HG02571 (cell line): ENCODE data around the gene TBX15.

Experiments used
- ATAC-seq: cut with Tn5 transposase; IDR thresholded peaks from one replicate; pipeline ENCODE4 v1.9.1; 2021; ENCODE audit warnings: mild to moderate bottlenecking, moderate library complexity; ENCODE audit not compliant: unreplicated experiment

The TBX15 gene

DNA sequence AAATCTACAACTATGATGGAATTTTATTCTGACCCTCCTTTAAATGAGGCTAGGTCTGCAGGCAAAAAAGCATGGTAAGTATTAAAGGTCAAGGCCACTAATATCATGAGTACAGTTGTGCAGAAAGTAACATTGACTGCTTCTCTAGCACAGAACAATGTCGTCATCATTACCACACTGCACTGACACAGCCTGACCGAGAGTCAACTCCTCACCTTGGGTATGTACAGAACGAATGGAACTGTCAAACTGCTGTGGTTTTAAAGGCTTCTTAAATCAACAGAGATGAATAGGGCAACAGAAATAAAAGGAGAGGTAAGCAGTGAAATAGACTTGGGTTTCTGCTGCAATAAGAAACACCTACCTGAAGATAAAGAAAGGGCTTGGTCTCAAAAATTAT is 88.8 kb downstream of the TBX15 start:
- ATAC-seq = no peak

DNA sequence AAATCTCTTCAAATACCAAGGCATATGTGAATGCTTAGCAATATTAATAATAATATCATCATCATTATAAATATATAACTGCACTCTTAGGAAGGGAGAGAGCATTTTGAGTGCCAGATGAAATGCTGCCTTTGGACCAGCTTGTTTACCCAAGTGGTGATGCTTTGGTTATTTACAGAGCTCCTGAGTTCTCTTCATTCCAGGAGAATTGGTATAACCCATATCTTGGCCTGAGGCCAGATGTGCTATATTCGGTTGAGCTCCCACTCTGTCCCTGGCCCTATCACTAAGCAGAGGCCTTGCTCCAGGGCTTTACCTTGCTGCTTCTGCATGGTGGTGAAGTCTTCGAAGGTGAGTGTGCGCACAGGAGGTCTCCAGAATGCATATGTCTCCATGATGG is 89.4 kb downstream of the TBX15 start:
- ATAC-seq = no peak

DNA sequence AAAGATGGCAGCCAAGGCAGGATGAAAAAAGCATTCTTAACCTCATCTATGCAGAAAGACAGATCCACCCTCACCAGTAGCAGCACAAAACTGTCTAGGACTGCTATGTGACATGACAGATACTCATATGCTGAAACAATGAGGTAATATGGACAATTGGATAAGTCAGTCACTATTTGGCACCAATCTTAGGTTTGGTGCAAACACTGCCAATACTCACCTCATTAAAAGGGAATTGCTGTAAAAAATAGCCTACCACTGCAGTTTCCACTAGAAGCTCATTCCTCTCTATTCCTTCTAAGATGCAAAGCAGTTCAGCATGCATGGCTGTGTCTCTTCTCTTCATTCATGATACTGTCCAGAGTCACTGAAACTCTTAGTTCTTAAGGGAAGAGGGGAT is 91.7 kb downstream of the TBX15 start:
- ATAC-seq = no peak

DNA sequence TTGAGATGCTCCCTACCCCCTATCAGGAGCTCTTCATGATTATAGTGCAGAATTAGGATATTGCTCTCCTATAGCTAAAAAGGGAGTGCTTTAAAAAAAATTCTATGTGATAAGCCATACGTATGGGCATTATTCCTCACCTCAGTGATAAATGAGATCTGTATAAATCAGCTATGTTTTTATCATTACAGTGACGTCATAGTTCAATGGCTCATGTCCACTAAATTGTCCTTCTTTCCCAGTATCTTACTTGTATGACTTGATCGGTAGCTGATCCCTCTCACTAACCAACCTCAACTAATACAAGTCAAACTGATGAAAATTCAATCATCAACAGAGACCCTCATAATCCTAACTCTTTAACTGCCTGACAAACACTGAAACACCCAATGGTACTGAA is 93.3 kb downstream of the TBX15 start:
- ATAC-seq = no peak

DNA sequence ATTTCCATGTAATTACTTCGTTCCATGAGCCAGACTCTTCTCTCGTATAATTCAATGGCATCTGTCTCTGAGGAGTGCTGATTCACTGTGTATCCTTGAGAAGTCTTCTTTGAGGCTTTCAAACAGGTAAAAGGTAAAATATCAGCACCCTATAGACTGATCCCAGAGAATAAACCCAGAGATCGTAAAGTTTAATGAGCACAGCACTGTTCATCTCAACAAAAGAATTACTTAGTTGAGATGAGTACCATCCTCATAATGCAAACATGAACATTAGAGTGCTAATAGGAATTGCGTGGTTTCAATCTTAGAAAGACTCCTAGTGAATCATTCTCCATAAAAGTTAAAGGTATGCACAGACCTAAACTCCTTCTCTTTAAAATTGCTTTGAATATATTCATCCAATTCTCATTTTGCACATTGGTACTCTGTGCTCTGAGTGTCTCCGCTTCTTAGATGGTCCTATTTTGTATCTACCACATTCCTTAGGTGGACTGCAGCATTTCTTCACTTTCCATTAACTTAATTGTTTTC is 97.2 kb downstream of the TBX15 start:
- ATAC-seq = no peak

DNA sequence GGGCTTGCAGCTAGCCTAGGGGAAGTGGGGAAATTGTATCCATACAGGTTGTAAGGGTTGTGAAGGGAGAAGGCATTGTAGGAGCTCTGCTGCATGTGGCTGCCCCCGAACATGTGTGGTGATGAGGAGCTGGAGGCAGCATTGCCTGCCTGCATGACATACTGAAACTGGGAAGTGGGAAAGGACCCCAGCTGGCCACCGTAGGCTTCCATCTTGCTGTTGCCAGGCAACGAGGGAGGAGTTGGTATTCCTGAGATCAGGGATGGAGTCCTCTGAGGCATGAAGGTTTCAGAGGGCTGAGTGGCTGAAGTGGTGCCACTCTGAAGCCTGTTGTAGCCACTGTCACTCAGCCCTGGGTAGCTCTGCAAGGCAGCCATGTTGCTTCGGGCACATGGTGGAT is 103.2 kb downstream of the TBX15 start:
- no peak for ATAC-seq

DNA sequence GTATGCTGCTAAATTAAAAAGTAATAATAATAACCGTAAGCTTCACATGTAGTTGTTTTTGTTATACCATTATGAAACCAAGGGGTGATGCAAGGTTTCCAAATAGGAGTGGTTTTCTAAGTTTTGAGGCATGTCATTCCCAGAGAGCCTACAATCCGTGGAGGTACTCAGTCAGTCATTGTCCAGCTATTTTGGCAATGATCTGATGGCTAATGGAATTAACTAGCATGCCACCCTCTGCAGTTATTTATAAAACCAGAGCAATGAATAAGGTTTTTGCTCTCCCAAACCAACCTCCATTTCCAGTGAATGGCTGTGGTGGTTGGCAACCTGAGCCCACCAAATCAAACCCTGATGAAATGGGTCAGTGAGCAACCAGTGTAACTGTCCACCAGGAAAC is 106.4 kb downstream of the TBX15 start:
- no peak for ATAC-seq

DNA sequence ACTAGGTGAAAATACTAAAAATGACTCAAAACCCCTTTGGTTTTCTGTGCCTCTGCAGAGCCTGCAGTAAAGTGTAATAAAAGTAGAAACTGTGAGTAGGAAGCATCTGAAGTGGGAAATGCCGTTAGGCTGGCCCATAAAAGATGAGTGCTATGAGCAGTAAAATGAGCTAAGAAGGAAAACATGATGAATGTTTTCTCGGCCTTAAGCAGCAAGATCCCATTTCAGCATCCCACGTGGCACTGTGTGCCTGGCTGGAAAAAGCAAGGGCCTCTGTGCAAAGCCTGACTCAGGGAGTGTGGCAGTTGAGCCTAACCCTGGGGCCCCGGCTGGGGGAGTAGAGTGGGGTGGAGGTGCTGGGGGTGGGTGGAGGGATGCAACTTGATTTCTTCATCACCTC is 109.5 kb downstream of the TBX15 start:
- no peak for ATAC-seq

DNA sequence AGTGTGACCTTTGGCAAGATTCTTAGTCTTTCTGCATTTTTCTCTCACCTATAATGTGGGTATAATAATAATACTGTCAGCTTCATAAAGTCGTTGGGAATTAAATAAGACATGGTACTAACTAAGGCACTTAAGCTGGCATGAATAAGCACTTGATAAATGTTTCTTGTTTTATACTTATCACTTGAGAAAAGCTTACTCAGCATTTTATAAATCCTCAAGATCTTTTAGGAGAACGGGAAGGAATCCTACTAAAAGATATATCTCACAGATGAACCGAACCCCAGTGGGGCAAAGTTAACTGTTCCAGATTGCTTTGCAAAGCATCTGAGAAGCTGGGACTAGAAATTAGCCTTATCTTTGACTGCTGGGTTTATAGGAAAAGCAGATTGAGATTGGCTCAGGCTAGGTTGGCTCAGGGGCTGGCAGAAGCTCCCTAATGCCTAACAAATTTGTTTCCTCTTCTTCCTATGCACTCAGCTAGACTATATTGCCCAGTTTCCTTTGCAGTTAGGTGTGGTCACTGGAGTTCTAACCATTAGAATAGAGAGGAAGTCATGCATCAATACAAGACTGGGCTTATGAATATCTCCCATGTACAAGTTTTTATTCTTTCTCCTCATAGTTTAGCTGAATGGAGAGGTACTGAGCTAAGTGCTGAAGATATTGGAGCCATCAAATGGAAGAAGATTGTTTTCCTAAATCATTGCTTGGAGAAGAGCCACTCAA is 110.3 kb downstream of the TBX15 start:
- ATAC-seq = no peak

DNA sequence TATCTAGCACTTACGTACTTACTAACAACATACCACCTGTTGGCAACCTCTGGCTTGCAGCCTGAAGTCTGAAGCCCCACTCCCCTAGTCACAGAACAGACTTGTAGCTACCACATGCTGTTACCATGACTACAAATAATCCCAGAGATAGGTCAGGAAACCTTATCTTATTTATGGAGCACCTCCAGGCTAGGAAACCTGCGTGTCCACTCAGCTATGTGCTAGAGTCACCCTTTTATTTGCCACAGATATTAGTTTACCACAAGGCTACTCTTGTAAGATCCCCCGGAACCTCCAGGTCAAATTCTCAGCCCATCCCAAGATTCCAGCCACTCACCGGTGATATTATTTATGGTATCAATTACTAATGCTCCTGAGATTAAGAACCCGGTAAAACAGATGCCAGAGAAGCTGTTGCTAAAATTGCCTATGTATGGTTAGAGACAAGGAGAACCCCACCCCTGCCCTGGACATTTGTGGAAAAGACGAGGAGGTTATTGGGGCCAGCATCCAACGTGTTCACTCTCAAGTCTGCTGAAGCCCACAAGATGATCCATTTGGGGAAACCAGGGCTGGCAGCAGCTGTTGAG is 116.5 kb downstream of the TBX15 start:
- no peak for ATAC-seq

GRCh38 chr1:118868387-118868786 is 119.8 kb downstream of the TBX15 start:
- ATAC-seq = no peak

DNA sequence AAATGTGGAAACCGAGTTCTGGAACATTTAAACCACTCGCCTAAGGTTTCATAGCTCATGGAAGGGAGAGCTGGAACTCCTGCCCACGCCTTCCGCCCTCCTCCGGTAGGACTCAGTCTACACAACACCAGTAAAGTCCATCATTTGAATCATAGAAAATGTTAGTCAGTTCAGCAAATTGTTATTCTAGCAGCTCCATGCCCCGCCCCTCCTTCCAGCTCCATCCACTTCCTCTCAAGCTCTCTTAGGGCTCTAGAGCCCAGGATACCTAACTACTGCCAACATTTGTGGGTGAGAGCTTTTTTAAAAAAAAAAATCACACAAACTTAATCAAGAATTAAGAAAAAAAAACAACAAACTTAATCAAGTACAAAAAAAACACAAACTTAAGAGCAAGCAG is 121.8 kb downstream of the TBX15 start:
- ATAC-seq = no peak

- no peak for ATAC-seq
These were observed 124.5 kb downstream of the TBX15 start for GRCh38 chr1:118863688-118864087.

- no peak for ATAC-seq
These were observed 125.4 kb downstream of the TBX15 start for GRCh38 chr1:118862755-118863154.

GRCh38 chr1:118861216-118861615 is 126.9 kb downstream of the TBX15 start:
- no peak for ATAC-seq

- ATAC-seq = no peak
These were observed 128.1 kb downstream of the TBX15 start for GRCh38 chr1:118859999-118860398.

GRCh38 chr1:118846443-118846842 is 141.7 kb downstream of the TBX15 start:
- ATAC-seq = no peak

GRCh38 chr1:118842452-118843201 is 145.5 kb downstream of the TBX15 start:
- no peak for ATAC-seq

DNA sequence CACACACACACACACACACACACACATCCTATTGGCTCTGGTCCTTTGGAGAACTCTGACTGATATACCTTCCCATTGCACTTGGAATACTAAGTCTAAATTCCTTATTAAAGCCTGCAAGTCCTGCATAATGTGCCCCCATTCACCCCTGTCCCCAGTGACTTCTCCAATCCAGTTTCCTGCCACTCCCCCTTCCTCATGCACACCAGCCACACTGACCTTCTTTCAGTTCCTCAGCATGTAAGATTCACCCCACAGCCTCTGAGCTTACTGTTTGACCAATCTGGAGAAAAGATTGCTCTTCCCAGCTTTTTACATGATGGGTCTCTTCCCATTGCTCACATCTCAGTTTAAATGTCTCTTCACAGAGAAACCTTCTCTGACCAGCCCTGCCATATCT is 146.6 kb downstream of the TBX15 start:
- ATAC-seq = no peak
